Activated T-helper 17 cell treated with anti-CD3 and anti-CD28 coated beads, Interleukin-2, amount 50 U/mL, for 72 hours (primary cell): ENCODE data around the gene MARK2. TPM values are rescaled to one million over a fixed set of nuclear protein-coding genes. Genes with fewer than 3 reads are reported as not detected.

Experiments used
- ATAC-seq: fragments of 150-1000 bp; cut with Tn5 transposase; replicated peaks from 2 replicates; pipeline ENCODE4 v1.10.0; 2021; ENCODE audit warnings: mild to moderate bottlenecking, moderate library complexity
- H3K27ac Mint-ChIP-seq: one replicate; pipeline ENCODE4 v1.8.0; 2022; ENCODE audit warnings: mixed read lengths
- H3K27me3 Mint-ChIP-seq: one replicate; pipeline ENCODE4 v1.8.0; 2022; ENCODE audit warnings: mixed read lengths
- H3K36me3 Mint-ChIP-seq: one replicate; pipeline ENCODE4 v1.8.0; 2022; ENCODE audit warnings: low read depth, mild to moderate bottlenecking, mixed read lengths
- H3K4me1 Mint-ChIP-seq: one replicate; pipeline ENCODE4 v1.8.0; 2022; ENCODE audit warnings: mixed read lengths
- H3K4me3 Mint-ChIP-seq: one replicate; pipeline ENCODE4 v1.8.0; 2022; ENCODE audit warnings: mild to moderate bottlenecking, mixed read lengths
- H3K9me3 Mint-ChIP-seq: one replicate; pipeline ENCODE4 v1.8.0; 2022; ENCODE audit warnings: mixed read lengths
- total RNA-seq, 2 donors: library from RNA; stranded (reverse); gene quantifications; one replicate each; pipeline ENCODE4 v1.2.3, GENCODE V29; 2022

MARK2 gene
- total RNA-seq, 2 donors from 2014 or later = 24.1 to 35.8 TPM

GRCh38 chr11:63941901-63942300 lies 103.0 kb downstream of the MARK2 start:
- no peak overlapping the region for H3K4me3 Mint-ChIP-seq
- H3K9me3 Mint-ChIP-seq = no peaks in the 10 kb centered on the region
- ATAC-seq = no peak
- no peak overlapping the region for H3K27ac Mint-ChIP-seq
- no peaks in the 10 kb centered on the region for H3K27me3 Mint-ChIP-seq
- peaks cover 14% of the 10 kb centered on the region for H3K36me3 Mint-ChIP-seq
- peaks cover 10% of the 10 kb centered on the region for H3K4me1 Mint-ChIP-seq

GRCh38 chr11:63942803-63943202 lies 103.9 kb downstream of the MARK2 start:
- Mint-ChIP-seq H3K4me3 (no peak overlapping the region), H3K9me3 (no peaks in the 10 kb centered on the region), H3K36me3 (peaks cover 23% of the 10 kb centered on the region), H3K27me3 (no peaks in the 10 kb centered on the region), H3K4me1 (peaks cover 10% of the 10 kb centered on the region), H3K27ac (no peak overlapping the region)
- no peak for ATAC-seq

- H3K9me3 Mint-ChIP-seq = no peaks in the 10 kb centered on the region
- H3K27me3 Mint-ChIP-seq = no peaks in the 10 kb centered on the region
- H3K4me3 Mint-ChIP-seq = no peak overlapping the region
- H3K4me1 Mint-ChIP-seq = no peaks in the 10 kb centered on the region
- peaks cover 29% of the 10 kb centered on the region for H3K36me3 Mint-ChIP-seq
- ATAC-seq = no peak
- no peak overlapping the region for H3K27ac Mint-ChIP-seq
These were observed 106.1 kb downstream of the MARK2 start for GRCh38 chr11:63944987-63945386.

GRCh38 chr11:63945477-63946163 lies 106.7 kb downstream of the MARK2 start:
- no peak overlapping the region for H3K4me3 Mint-ChIP-seq
- H3K27ac Mint-ChIP-seq = no peak overlapping the region
- no peaks in the 10 kb centered on the region for H3K27me3 Mint-ChIP-seq
- H3K4me1 Mint-ChIP-seq = peaks cover 1% of the 10 kb centered on the region
- H3K36me3 Mint-ChIP-seq = peaks cover 31% of the 10 kb centered on the region
- no peaks in the 10 kb centered on the region for H3K9me3 Mint-ChIP-seq
- peak; percentile 75 for ATAC-seq

GRCh38 chr11:63951779-63952536 lies 113.0 kb downstream of the MARK2 start:
- Mint-ChIP-seq H3K27ac (peak overlapping the region; percentile 31), H3K27me3 (no peaks in the 10 kb centered on the region), H3K36me3 (peaks cover 69% of the 10 kb centered on the region), H3K4me3 (peak overlapping the region; percentile 20), H3K4me1 (peaks cover 14% of the 10 kb centered on the region), H3K9me3 (no peaks in the 10 kb centered on the region)
- peak; percentile 78 for ATAC-seq

GRCh38 chr11:63952570-63952969 lies 113.7 kb downstream of the MARK2 start:
- H3K27ac Mint-ChIP-seq = peak overlapping the region; percentile 31
- ATAC-seq = no peak
- no peak overlapping the region for H3K4me3 Mint-ChIP-seq
- H3K36me3 Mint-ChIP-seq = peaks cover 62% of the 10 kb centered on the region
- H3K27me3 Mint-ChIP-seq = no peaks in the 10 kb centered on the region
- peaks cover 14% of the 10 kb centered on the region for H3K4me1 Mint-ChIP-seq
- no peaks in the 10 kb centered on the region for H3K9me3 Mint-ChIP-seq

- H3K9me3 Mint-ChIP-seq = no peaks in the 10 kb centered on the region
- no peaks in the 10 kb centered on the region for H3K4me1 Mint-ChIP-seq
- H3K36me3 Mint-ChIP-seq = peaks cover 33% of the 10 kb centered on the region
- no peaks in the 10 kb centered on the region for H3K27me3 Mint-ChIP-seq
- H3K4me3 Mint-ChIP-seq = no peak overlapping the region
- no peak for ATAC-seq
- H3K27ac Mint-ChIP-seq = no peak overlapping the region
These were observed 119.1 kb downstream of the MARK2 start for GRCh38 chr11:63958008-63958407.

Other genes with a start within 250 kb of the MARK2 start
- gene PLAAT3, start 224.7 kb upstream of the MARK2 start, total RNA-seq = 1 to 10 TPM; 5.4 to 7.6 TPM
- 10 to 100 TPM; 31.1 to 33.3 TPM for gene ATL3, start 167.7 kb upstream of the MARK2 start, total RNA-seq
- 10 to 100 TPM; 53.2 to 59.3 TPM for gene RTN3, start 157.6 kb upstream of the MARK2 start, total RNA-seq
- gene ZFTA, start 70.3 kb upstream of the MARK2 start, total RNA-seq = 1 to 10 TPM in 1 of 2 donors, under 1 TPM in 1; 0.45 to 1.3 TPM
- 10 to 100 TPM; 26.0 to 51.8 TPM for gene SPINDOC, start 25.7 kb upstream of the MARK2 start, total RNA-seq
- gene RCOR2, start 78.1 kb downstream of the MARK2 start, total RNA-seq = under 1 TPM in 1 of 2 donors, not detected in 1; 0.32 TPM
- gene NAA40, start 99.9 kb downstream of the MARK2 start, total RNA-seq = 10 to 100 TPM; 20.2 to 30.9 TPM
- 100 to 1,000 TPM; 329 to 461 TPM for gene COX8A, start 135.5 kb downstream of the MARK2 start, total RNA-seq
- gene OTUB1, start 147.3 kb downstream of the MARK2 start, total RNA-seq = 10 to 100 TPM; 59.4 to 84.2 TPM
- gene FLRT1, start 196.8 kb downstream of the MARK2 start, total RNA-seq = not detected